Osteoblast (primary cell): ENCODE measurements around the gene TIMP1. TPM values are rescaled to one million over a fixed set of nuclear protein-coding genes. Genes with fewer than 3 reads are reported as not detected.
A peak's percentile ranks its signal among the peaks of the same experiment; 100 is the strongest.

ENCODE experiments used
- DNase-seq: peaks from one replicate; pipeline ENCODE4 v3.0.0; 2011; ENCODE audit warnings: low spot score, mixed read lengths; ENCODE audit not compliant: insufficient read length; ENCODE audit errors: missing footprints
- H2AFZ ChIP-seq: 2 replicates; pipeline ENCODE4 v1.6.0; 2011; ENCODE audit warnings: mild to moderate bottlenecking, low read length
- H3K27ac ChIP-seq: 2 replicates; pipeline ENCODE4 v1.5.1; 2011; ENCODE audit warnings: mild to moderate bottlenecking, low read depth, low read length, moderate library complexity
- H3K27me3 ChIP-seq: 2 replicates; pipeline ENCODE4 v1.6.0; 2012; ENCODE audit warnings: mild to moderate bottlenecking, control low read depth, inconsistent platforms, low read length, moderate library complexity; ENCODE audit not compliant: insufficient read depth
- H3K36me3 ChIP-seq: 2 replicates; pipeline ENCODE4 v1.5.1; 2011; ENCODE audit warnings: mild to moderate bottlenecking, low read length, control low read depth, moderate library complexity; ENCODE audit not compliant: insufficient read depth
- H3K4me1 ChIP-seq: 2 replicates; pipeline ENCODE4 v1.5.1; 2011; ENCODE audit warnings: mild to moderate bottlenecking, low read length, control low read depth, moderate library complexity; ENCODE audit not compliant: insufficient read depth
- H3K4me2 ChIP-seq: 2 replicates; pipeline ENCODE4 v1.6.0; 2011; ENCODE audit warnings: mild to moderate bottlenecking, low read length; ENCODE audit not compliant: insufficient read depth
- H3K4me3 ChIP-seq: fragments of 200-600 bp; sonication (generic); 3 replicates; pipeline ENCODE4 v1.5.1; 2012; ENCODE audit warnings: mild to moderate bottlenecking, low read length, inconsistent platforms; ENCODE audit not compliant: insufficient read depth
- H3K79me2 ChIP-seq: 2 replicates; pipeline ENCODE4 v1.6.0; 2012; ENCODE audit warnings: mild to moderate bottlenecking, low read length, control low read depth, inconsistent platforms; ENCODE audit not compliant: insufficient read depth
- H3K9me3 ChIP-seq: 2 replicates; pipeline ENCODE4 v1.5.1; 2011; ENCODE audit warnings: low read depth, low read length, control low read depth
- H4K20me1 ChIP-seq: 2 replicates; pipeline ENCODE4 v1.6.0; 2012; ENCODE audit warnings: mild to moderate bottlenecking, low read length, control low read depth; ENCODE audit not compliant: insufficient read depth
- CTCF ChIP-seq: IDR thresholded peaks from 2 replicates; pipeline ENCODE4 v1.5.1; 2011; ENCODE audit warnings: mild to moderate bottlenecking, low read depth, low read length, moderate library complexity; ENCODE audit errors: extremely low read depth
- total RNA-seq: library from RNA; depleted of rRNA; stranded (reverse); fragments of >200 nt; gene quantifications from 2 replicates; pipeline ENCODE4 v1.2.3, GENCODE V29; 2012

TIMP1 gene
- total RNA-seq, 1 donor, result 904 TPM

- Histone ChIP-seq H2AFZ (no peak overlapping the region), H3K27ac (no peak overlapping the region), H3K9me3 (no peaks in the 10 kb centered on the region), H3K4me2 (no peak overlapping the region), H4K20me1 (no peaks in the 10 kb centered on the region), H3K4me1 (peaks cover 27% of the 10 kb centered on the region), H3K27me3 (no peaks in the 10 kb centered on the region), H3K4me3 (no peak overlapping the region), H3K79me2 (no peaks in the 10 kb centered on the region), H3K36me3 (peaks cover 11% of the 10 kb centered on the region)
- peak; percentile 92 for DNase-seq
- no peak for TF ChIP-seq CTCF
These were observed 7.5 kb upstream of the TIMP1 start for GRCh38 chrX:47574547-47575301.

- Histone ChIP-seq H3K4me2 (no peak overlapping the region), H3K36me3 (peaks cover 11% of the 10 kb centered on the region), H3K9me3 (no peaks in the 10 kb centered on the region), H3K4me1 (peaks cover 27% of the 10 kb centered on the region), H2AFZ (no peak overlapping the region), H3K27me3 (no peaks in the 10 kb centered on the region), H3K27ac (no peak overlapping the region), H3K79me2 (no peaks in the 10 kb centered on the region), H4K20me1 (no peaks in the 10 kb centered on the region), H3K4me3 (no peak overlapping the region)
- no peak for DNase-seq
- no peak for TF ChIP-seq CTCF
These were observed 6.0 kb upstream of the TIMP1 start for GRCh38 chrX:47576021-47576898.

- H3K9me3 ChIP-seq, result no peaks in the 10 kb centered on the region
- no peak overlapping the region for H3K4me2 ChIP-seq
- no peak for DNase-seq
- H3K4me1 ChIP-seq, result peaks cover 27% of the 10 kb centered on the region
- H2AFZ ChIP-seq, result no peak overlapping the region
- no peak overlapping the region for H3K4me3 ChIP-seq
- peaks cover 1% of the 10 kb centered on the region for H3K79me2 ChIP-seq
- no peaks in the 10 kb centered on the region for H4K20me1 ChIP-seq
- no peak for TF ChIP-seq CTCF
- H3K27ac ChIP-seq, result no peak overlapping the region
- H3K27me3 ChIP-seq, result no peaks in the 10 kb centered on the region
- peaks cover under 1% of the 10 kb centered on the region for H3K36me3 ChIP-seq
These were observed 4.8 kb upstream of the TIMP1 start for GRCh38 chrX:47577424-47577823.

GRCh38 chrX:47577901-47578300, 4.3 kb upstream of the TIMP1 start:
- Histone ChIP-seq H3K27ac (no peak overlapping the region), H2AFZ (no peak overlapping the region), H3K27me3 (no peaks in the 10 kb centered on the region), H3K4me2 (no peak overlapping the region), H3K9me3 (no peaks in the 10 kb centered on the region), H4K20me1 (no peaks in the 10 kb centered on the region), H3K4me3 (no peak overlapping the region), H3K36me3 (no peaks in the 10 kb centered on the region), H3K4me1 (peaks cover 27% of the 10 kb centered on the region), H3K79me2 (peaks cover 6% of the 10 kb centered on the region)
- no peak for DNase-seq
- no peak for TF ChIP-seq CTCF
